Measurements from ENCODE around the gene NRF1. TPM values are rescaled to one million over a fixed set of nuclear protein-coding genes. Genes with fewer than 3 reads are reported as not detected.

The NRF1 gene
- total RNA-seq, 1 donor from 2014 or later: 19.0 TPM

- DNase-seq (ENCODE audit: low spot score): no peak
These were observed 68.9 kb downstream of the NRF1 start for GRCh38 chr7:129680400-129680799.

DNA sequence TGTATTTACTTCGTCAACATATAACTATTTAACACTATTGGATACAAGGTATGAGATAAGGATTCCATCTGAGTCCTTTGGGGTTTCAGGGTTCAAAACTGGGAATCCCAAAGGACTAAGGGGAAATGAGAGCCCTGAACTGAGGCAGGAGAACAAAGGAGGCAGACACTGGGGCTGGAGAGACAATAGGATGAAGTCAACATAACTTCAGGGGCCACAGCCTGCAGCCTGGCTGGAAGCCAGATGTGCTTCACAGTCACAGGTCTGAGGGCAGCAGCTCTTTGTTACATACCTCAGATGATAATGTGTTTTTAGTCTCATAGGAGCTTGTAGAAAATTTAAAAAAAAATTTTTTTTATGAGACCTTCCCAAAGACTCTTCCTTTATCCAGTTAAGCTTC lies 73.3 kb downstream of the NRF1 start:
- DNase-seq (ENCODE audit: low spot score): no peak

DNA sequence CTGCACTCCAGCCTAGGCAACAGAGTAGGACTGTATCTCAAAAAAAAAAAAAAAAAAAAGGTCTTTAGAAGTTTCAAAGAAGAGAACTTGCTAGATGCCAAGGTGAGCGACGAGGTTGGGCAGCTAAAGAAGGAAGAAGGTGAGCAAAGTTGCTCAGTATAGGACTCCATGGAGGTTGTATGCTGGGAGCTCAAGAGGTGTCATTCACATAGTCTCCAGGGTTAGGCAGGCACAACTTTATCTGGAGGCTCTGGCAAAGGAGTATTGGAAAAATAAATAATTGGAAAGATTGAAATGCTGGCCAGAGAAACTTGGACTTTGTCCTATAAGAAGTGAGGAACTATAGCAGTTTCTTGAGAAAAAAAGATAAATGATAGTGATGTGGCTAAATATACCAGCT lies 74.5 kb downstream of the NRF1 start:
- DNase-seq (ENCODE audit: low spot score): no peak

DNA sequence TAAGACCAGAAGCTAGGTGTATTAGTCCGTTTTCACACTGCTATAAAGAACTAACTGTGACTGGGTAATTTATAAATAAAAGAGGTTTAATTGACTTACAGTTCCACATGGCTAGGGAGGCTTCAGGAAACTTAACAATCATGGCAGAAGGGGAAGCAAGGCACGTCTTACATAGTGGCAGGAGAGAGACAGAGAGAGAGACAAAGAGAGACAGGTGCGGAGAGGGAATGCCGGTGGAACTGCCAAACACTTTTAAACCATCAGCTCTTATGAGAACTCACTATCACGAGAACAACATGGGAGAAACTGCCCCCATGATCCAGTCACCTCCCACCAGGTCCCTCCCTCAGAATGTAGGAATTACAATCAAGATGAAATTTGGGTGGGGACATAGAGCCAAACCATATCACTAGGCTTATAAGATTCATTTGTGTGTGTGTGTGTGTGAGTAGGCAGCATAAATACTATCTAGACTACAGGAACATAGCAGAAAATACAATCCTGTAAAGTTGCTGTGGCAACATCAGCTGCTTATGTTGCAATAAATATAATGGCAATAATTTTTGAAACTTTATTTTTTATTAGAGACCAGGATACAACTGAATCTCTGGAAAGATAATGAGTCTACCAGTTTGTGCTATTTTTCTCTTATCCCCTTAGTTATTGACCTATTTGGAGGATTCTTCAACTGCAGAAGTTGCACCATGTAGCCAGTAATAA lies 77.1 kb downstream of the NRF1 start:
- no peak for DNase-seq (ENCODE audit: low spot score)

DNA sequence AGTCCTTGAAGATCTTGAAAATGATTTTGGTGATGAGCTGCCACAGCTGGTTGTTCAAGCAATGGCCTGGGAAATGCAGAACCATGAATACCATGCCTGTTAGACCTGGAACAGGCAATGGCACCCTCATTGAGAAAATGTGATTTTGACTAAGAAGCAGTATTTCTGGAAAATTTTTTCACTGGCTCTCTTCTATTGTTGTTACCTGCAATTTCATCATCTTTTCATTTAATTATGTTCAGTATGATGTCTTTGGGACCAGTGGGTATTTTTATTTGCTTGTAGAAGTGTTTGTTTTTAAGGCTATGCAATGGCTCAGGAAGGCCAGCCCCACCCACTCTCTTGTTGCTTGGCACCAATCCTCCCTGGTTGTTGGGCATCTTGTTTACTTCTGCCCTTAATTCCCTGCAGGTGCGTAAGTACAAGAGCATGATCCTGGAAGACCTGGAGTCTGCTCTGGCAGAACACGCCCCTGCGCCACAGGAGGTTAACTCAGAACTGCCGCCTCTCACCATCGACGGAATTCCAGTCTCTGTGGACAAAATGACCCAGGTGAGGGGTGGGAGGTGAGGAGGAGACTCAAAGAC lies 78.6 kb downstream of the NRF1 start:
- no peak for DNase-seq (ENCODE audit: low spot score)

- no peak for DNase-seq (ENCODE audit: low spot score)
These were observed 79.2 kb downstream of the NRF1 start for GRCh38 chr7:129690701-129691100.

DNA sequence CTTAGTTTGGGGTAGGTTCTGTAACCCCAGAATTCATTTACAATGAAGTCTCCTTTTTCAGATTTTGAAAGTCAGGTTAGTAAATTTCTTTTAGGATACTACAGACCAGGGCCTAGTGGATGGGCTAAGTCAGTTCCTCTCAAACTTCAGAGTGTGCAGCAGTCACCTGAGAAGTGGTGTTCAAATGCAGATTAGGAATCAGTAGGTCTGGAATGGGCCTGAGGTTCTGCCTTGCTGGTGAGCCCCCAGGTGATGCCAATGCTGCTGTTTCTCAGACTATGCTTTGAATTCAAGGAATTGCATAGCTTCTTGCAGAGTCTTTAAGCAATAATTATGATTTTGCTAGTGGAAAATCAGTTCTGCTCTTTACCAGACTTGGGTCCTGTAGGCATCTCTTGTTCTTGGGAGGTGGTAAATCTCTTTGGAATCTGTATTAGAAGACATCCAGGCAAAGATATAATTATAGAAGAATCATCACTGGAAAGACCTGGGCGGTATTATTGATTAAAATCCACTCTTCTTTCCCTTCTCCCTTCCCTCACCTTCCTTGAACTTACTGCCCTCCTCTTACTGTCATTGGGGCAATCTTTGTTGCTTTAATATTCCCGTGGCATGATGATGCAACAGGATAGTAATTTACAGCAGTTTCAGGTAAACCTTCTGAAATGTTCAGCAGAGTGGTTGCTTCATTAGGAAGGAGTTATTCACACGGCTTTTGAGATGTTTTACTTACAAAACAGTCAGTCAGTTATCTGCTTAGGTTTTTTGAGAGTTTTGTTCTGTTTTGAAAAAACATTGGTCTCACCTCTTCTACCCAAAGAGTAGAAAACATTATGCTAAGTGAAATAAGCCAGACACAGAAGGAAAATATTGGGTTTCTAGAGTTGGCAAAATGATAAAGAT lies 87.2 kb downstream of the NRF1 start:
- no peak for DNase-seq (ENCODE audit: low spot score)

GRCh38 chr7:129702316-129702715 lies 90.8 kb downstream of the NRF1 start:
- no peak for DNase-seq (ENCODE audit: low spot score)

DNA sequence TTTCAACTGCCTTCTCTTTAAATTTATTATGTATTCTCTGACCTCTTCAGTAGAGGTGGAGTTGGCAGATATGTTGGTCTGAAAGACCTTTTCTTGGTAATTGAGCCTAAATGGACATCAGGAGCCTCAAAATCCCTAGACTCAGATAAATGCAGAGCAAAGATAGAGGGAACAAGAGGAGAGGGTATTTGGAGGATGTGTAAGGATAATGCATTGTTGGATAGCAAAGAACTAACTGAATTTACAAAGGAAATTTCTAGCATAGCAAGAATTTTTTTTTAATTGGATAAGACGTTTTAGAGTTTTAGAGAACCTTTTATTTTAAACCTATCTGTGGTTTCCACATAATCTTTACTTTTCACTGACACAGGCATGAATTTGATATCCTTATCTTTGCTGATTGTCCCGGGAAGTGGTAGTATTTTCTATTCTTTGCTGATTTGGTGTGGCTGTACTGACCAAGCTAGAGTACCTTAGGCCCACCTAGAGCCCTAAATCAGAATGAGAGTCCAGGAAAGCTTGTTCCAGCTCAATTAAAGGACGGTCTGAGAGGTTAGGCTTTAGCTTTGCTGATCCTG lies 91.3 kb downstream of the NRF1 start:
- no peak for DNase-seq (ENCODE audit: low spot score)

GRCh38 chr7:129703751-129704150 lies 92.2 kb downstream of the NRF1 start:
- DNase-seq (ENCODE audit: low spot score): no peak

- no peak for DNase-seq (ENCODE audit: low spot score)
These were observed 96.5 kb downstream of the NRF1 start for GRCh38 chr7:129707910-129708499.

DNA sequence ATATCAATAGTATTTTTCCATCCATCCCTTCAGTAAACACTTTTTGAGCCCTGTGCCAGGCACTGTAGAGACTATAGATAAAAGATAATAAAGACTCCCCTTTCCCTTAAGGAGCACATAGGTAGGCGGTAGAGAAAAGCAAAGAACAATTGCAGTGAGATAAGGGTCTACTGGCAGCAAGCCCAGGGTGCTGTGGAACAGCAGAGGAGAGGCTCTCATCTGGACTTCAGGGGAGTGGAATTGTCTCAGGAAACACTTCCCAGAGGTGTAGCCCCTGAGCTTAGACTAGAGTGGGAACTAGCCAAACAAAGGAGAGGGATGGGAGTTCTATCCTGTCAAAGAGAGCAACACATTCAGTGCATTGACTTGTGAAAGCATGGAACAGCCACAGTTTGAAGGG lies 102.0 kb downstream of the NRF1 start:
- DNase-seq (ENCODE audit: low spot score): no peak

DNA sequence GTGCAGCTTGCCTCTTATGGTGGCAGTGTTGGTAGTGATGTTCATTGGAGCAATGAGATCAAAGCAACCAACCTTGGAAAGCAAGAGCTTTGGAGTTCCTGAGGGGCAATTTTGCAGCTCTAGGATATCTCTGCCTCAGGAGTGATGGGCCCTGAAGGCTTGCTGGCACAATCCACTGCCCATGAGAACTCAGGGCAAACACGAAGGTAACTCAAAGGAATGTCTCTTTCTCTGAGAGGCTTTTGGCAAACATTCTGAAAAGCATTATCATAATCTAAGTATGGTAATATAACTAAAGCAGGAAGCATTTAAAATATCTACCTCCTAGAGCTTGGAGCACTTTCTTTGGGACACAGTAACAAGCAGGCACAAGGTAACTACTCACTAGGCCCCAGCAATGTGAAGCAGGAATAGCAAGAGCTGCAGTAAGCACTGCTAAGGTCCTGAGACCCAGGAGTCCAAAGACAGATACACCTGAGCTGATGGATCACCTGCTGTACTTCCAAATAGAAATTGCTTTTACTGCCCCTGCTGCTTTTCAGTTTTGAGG lies 103.1 kb downstream of the NRF1 start:
- DNase-seq (ENCODE audit: low spot score): no peak

- no peak for DNase-seq (ENCODE audit: low spot score)
These were observed 108.6 kb downstream of the NRF1 start for GRCh38 chr7:129719980-129720732.

DNA sequence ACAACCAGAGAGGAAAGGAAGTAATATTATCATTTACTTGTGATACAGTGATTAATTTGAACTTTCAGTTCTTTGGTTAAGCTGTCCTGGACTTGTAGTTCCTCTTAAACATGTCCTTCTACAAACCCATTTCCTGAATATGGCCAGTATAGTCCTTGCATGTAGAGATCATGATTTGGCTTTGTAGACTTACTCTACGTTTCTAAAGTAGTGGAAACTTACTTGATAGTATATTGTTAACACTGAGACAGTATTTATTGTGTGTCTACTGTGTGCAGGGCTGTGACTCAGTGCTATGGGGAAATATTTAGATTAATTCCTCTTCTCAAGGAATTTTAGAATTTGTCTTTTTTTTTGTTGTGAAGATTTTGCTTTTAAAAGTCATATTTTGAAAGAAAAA lies 109.5 kb downstream of the NRF1 start:
- DNase-seq (ENCODE audit: low spot score): no peak

DNA sequence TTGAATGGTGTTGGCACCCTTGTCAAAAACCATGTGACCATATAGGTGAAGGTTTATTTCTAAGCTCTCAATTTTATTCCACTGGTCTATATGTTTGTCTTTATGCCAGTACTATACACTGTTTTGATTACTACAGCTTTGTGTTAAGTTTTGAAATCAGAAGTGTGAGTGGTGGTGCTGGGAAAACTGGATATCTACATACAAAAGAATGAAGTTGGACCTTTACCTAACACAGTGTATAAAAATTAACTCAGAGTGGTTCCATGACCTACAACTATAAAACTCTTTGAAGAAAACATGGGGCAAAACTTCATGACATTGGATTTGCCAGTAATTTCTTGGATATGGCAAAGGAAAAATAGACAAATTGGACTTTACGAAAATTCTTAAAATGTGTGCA lies 112.2 kb downstream of the NRF1 start:
- no peak for DNase-seq (ENCODE audit: low spot score)

- DNase-seq (ENCODE audit: low spot score): no peak
These were observed 113.3 kb downstream of the NRF1 start for GRCh38 chr7:129724796-129725195.

GRCh38 chr7:129728875-129729467 lies 117.5 kb downstream of the NRF1 start:
- no peak for DNase-seq (ENCODE audit: low spot score)

DNA sequence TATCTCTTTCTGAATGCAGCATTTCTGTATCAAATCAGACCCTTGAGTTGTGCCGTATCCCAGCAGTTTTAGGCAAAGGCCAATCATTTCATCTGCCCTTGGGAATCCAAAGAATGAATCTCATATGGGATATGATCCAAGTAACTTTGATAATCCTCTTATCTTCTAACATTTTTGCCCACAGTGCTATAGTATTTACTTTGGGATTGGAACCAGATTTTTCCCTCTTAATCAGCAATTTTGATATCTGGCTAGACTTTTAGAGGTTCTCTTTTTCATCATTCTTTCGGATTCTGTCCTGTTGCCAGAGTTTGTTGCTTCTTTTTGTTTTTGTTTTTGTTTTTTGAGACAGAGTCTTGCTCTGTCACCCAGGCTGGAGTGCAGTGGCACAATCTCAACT lies 118.0 kb downstream of the NRF1 start:
- DNase-seq (ENCODE audit: low spot score): peak; percentile 62

GRCh38 chr7:129730159-129730558 lies 118.6 kb downstream of the NRF1 start:
- no peak for DNase-seq (ENCODE audit: low spot score)
